IMR-90 (cell line): Measurements from ENCODE around the gene KIF9. TPM values are rescaled to one million over a fixed set of nuclear protein-coding genes. Genes with fewer than 3 reads are reported as not detected.

Experiments
- ATAC-seq: fragments of 200-7000 bp; cut with Tn5 transposase; 2 replicates; pipeline ENCODE4 v1.9.1; 2020; ENCODE audit warnings: low read depth, mild to moderate bottlenecking, moderate library complexity
- BruUV-seq: library from RNA; stranded (reverse); fragments of 400-500 nt; replicated peaks from 2 replicates; lab custom pipeline; 2021; lab: Mats Ljungman, UMichigan
- CTCF ChIA-PET: fragments of 300-600 bp; formaldehyde crosslinking; extraction: SDS; loops from one replicate; lab custom pipeline; 2021; ENCODE audit warnings: antibody characterized with exemption; lab: Yijun Ruan, JAX
- POLR2A ChIA-PET: fragments of 300-600 bp; sonication (Branson Sonifier 250); formaldehyde crosslinking; loops from one replicate; lab custom pipeline; 2022; ENCODE audit warnings: antibody characterized with exemption; ENCODE audit not compliant: unreplicated experiment; lab: Charles Lee
- DNase-seq: peaks from one replicate; pipeline ENCODE4 v3.0.0; 2013
- H2AFZ ChIP-seq: replicated peaks from 2 replicates; pipeline ENCODE3; 2013; ENCODE audit warnings: low read length, mild to moderate bottlenecking; ENCODE audit not compliant: poor library complexity
- H2AK5ac ChIP-seq: 2 replicates; pipeline ENCODE4 v1.6.1; 2013; ENCODE audit warnings: low read depth, low read length, inconsistent platforms
- H2AK9ac ChIP-seq: replicated peaks from 2 replicates; pipeline ENCODE3; 2013; ENCODE audit warnings: mild to moderate bottlenecking, low read depth, low read length, moderate library complexity; ENCODE audit not compliant: poor library complexity
- H2BK120ac ChIP-seq: 2 replicates; pipeline ENCODE4 v1.6.1; 2013; ENCODE audit warnings: low read depth, low read length, inconsistent platforms
- H2BK15ac ChIP-seq: 3 replicates; pipeline ENCODE4 v1.6.1; 2013; ENCODE audit warnings: low read depth, low read length, inconsistent platforms
- H2BK20ac ChIP-seq: 2 replicates; pipeline ENCODE4 v1.6.1; 2013; ENCODE audit warnings: low read depth, mild to moderate bottlenecking, inconsistent platforms, low read length, moderate library complexity
- H2BK5ac ChIP-seq: 2 replicates; pipeline ENCODE4 v1.6.1; 2013; ENCODE audit warnings: mild to moderate bottlenecking, low read depth, low read length, inconsistent platforms; ENCODE audit not compliant: poor library complexity, severe bottlenecking
- H3K14ac ChIP-seq: replicated peaks from 2 replicates; pipeline ENCODE4 v1.6.1; 2013; ENCODE audit warnings: low read depth, low read length, inconsistent platforms
- H3K18ac ChIP-seq: 2 replicates; pipeline ENCODE4 v1.6.1; 2013; ENCODE audit warnings: low read depth, low read length, control low read depth
- H3K23ac ChIP-seq: 2 replicates; pipeline ENCODE4 v1.6.1; 2013; ENCODE audit warnings: low read depth, low read length, inconsistent platforms
- H3K27ac ChIP-seq: 2 replicates; pipeline ENCODE4 v1.5.1; 2013; ENCODE audit warnings: mild to moderate bottlenecking, control low read depth, low read length; ENCODE audit not compliant: insufficient read depth
- H3K27me3 ChIP-seq: 2 replicates; pipeline ENCODE4 v1.6.1; 2013; ENCODE audit warnings: low read length; ENCODE audit not compliant: control insufficient read depth, insufficient read depth
- H3K36me3 ChIP-seq: 2 replicates; pipeline ENCODE4 v1.6.1; 2013; ENCODE audit warnings: low read length, mixed read lengths; ENCODE audit not compliant: control insufficient read depth, insufficient read depth
- H3K4ac ChIP-seq: 2 replicates; pipeline ENCODE4 v1.6.1; 2013; ENCODE audit warnings: low read depth, low read length, inconsistent platforms
- H3K4me1 ChIP-seq: 2 replicates; pipeline ENCODE4 v1.6.1; 2013; ENCODE audit warnings: low read length, mixed read lengths; ENCODE audit not compliant: control insufficient read depth, insufficient read depth
- H3K4me2 ChIP-seq: 2 replicates; pipeline ENCODE4 v1.6.1; 2013; ENCODE audit warnings: low read depth, mild to moderate bottlenecking, control low read depth, low read length, moderate library complexity
- H3K4me3 ChIP-seq: 2 replicates; pipeline ENCODE4 v1.5.1; 2013; ENCODE audit warnings: low read depth, mild to moderate bottlenecking, control low read depth, low read length, moderate library complexity; ENCODE audit not compliant: insufficient read depth
- H3K56ac ChIP-seq: 2 replicates; pipeline ENCODE4 v1.6.1; 2013; ENCODE audit warnings: low read length, inconsistent platforms; ENCODE audit not compliant: insufficient read depth; ENCODE audit errors: extremely low read depth
- H3K79me1 ChIP-seq, 2 experiments: 2 replicates each; pipeline ENCODE4 v1.6.1; 2013; ENCODE audit warnings: low read length in 2 of 2, inconsistent platforms in 1 of 2, low read depth in 1 of 2
- H3K9ac ChIP-seq: 2 replicates; pipeline ENCODE4 v1.6.1; 2013; ENCODE audit warnings: low read depth, low read length, control low read depth
- H3K9me1 ChIP-seq: 2 replicates; pipeline ENCODE4 v1.6.1; 2013; ENCODE audit warnings: low read length, inconsistent platforms; ENCODE audit not compliant: insufficient read depth
- H3K9me3 ChIP-seq: 2 replicates; pipeline ENCODE4 v1.6.1; 2013; ENCODE audit warnings: low read length; ENCODE audit not compliant: control insufficient read depth, insufficient read depth
- H4K20me1 ChIP-seq: 2 replicates; pipeline ENCODE4 v1.6.1; 2013; ENCODE audit warnings: low read length, inconsistent platforms; ENCODE audit not compliant: insufficient read depth
- H4K5ac ChIP-seq: 2 replicates; pipeline ENCODE4 v1.6.1; 2013; ENCODE audit warnings: mild to moderate bottlenecking, low read depth, low read length, control low read depth
- H4K8ac ChIP-seq, 2 experiments: 2 replicates each; pipeline ENCODE4 v1.6.1; 2013; ENCODE audit warnings: low read depth in 2 of 2, low read length in 2 of 2, control low read depth in 1 of 2, inconsistent platforms in 1 of 2
- H4K91ac ChIP-seq: 2 replicates; pipeline ENCODE4 v1.6.1; 2013; ENCODE audit warnings: low read depth, low read length, inconsistent platforms; ENCODE audit not compliant: insufficient read depth
- CEBPB ChIP-seq: IDR thresholded peaks from 2 replicates; pipeline ENCODE4 v1.6.1; 2012; ENCODE audit warnings: low read depth, low read length, improper control_type of control experiment
- MAFK ChIP-seq: IDR thresholded peaks from 2 replicates; pipeline ENCODE4 v1.6.1; 2012; ENCODE audit warnings: low read depth, low read length, improper control_type of control experiment
- USF2 ChIP-seq: fragments of 150-350 bp; IDR thresholded peaks from 2 replicates; pipeline ENCODE4 v1.6.1; 2017; ENCODE audit warnings: mild to moderate bottlenecking, antibody characterized with exemption, low read length, low read depth
- dilution Hi-C: fragments of 300-500 bp; cut with HindIII; formaldehyde crosslinking; loops from one replicate; pipeline ENCODE4 v1.14.3; 2018; ENCODE audit warnings: low sequenced_read_pairs; ENCODE audit not compliant: unreplicated experiment
- in situ Hi-C: fragments of 300-500 bp; cut with MboI; formaldehyde crosslinking; loops from 3 replicates; pipeline ENCODE4 v1.14.3; 2019; ENCODE audit warnings: low sequenced_read_pairs, inconsistent platforms, mixed read lengths
- intact Hi-C: fragments of 100-400 bp; cut with micrococcal nuclease; formaldehyde crosslinking; loops from 2 replicates; pipeline ENCODE4 v1.10.0; 2022
- polyA plus RNA-seq, 3 experiments: library from polyadenylated mRNA; depleted of rRNA; stranded (reverse); fragments of >200 nt; gene quantifications; 2 replicates each; pipeline ENCODE4 v1.2.3, GENCODE V29; 2012; ENCODE audit warnings: low replicate concordance in 1 of 3
- total RNA-seq: library from RNA; depleted of rRNA; stranded (reverse); fragments of >200 nt; gene quantifications from 2 replicates; pipeline ENCODE4 v1.2.3, GENCODE V29; 2012

Gene KIF9
- total and polyA plus RNA-seq, 2 of the 4 experiments (the other 2 are of a cell fraction): 1.8 to 5.0 TPM

DNA sequence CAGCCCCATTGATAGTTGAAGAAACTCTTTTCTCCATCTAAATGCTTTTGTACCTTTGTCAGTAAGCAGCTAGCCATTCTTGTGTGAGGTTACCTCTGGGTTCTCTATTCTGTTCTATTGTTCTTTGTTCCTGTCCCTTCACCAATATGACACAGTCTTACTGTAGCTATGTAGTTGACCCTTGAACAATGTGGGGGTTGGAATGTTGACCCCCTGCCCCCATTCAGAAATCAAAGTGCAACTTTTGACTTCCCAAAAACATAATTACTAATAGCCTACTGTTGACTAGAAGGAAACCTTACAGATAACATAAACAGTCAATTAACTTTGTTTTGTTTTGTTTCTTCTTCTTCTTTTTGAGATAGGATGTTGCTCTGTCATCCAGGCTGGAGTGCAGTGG, 18.9 kb upstream of the KIF9 start:
- Histone ChIP-seq H3K23ac (no peak overlapping the region), H2AFZ (no peak overlapping the region), H3K9me3 (no peaks in the 10 kb centered on the region), H3K56ac (no peak overlapping the region), H3K4me1 (0 out of 2 replicates have a peak, but pooled peaks cover 1% of the 10 kb centered on the region), H3K27me3 (no peaks in the 10 kb centered on the region), H3K4ac (no peak overlapping the region), H2AK5ac (no peak overlapping the region), H4K8ac (no peak overlapping the region), H2BK15ac (no peak overlapping the region), H3K14ac (no peak overlapping the region), H3K9me1 (peaks cover 3% of the 10 kb centered on the region; the same call in 1 of the 2 replicates), H3K4me3 (no peak overlapping the region), H2BK20ac (no peak overlapping the region), H3K79me1 (peaks cover 26 to 55% of the 10 kb centered on the region in 2 experiments), H3K4me2 (no peak overlapping the region), H2AK9ac (no peak overlapping the region), H4K20me1 (peaks cover 9% of the 10 kb centered on the region; the same call in 1 of the 2 replicates), H3K36me3 (peaks cover 7% of the 10 kb centered on the region; the same call in 1 of the 2 replicates), H3K27ac (no peak overlapping the region), H2BK5ac (no peak overlapping the region), H4K5ac (no peak overlapping the region), H2BK120ac (no peak overlapping the region), H4K91ac (no peak overlapping the region), H3K9ac (no peak overlapping the region), H3K18ac (no peak overlapping the region)
- ATAC-seq: no peak
- in situ Hi-C loops (no loop called here), intact Hi-C loops (no loop called here), dilution Hi-C loops (no loop called here)
- DNase-seq: no peak
- TF ChIP-seq USF2: no peak
- TF ChIP-seq CEBPB: no peak
- TF ChIP-seq MAFK: no peak
- CTCF ChIA-PET: interaction anchor here (0.6 kb wide), 1 partner anchor 124 kb away, joined by 3 read pairs; no protein-coding TSS in a partner anchor
- no TSS peak for BruUV-seq
- POLR2A ChIA-PET: no interaction called here
